Neural cell (in vitro differentiated cells): ENCODE data around the gene MBD6. TPM values are rescaled to one million over a fixed set of nuclear protein-coding genes. Genes with fewer than 3 reads are reported as not detected.

Experiments used
- H2AFZ ChIP-seq: fragments of 200-600, 300-800 bp; sonication (generic), shearing (Covaris generic); 2 replicates; pipeline ENCODE4 v1.6.0; 2014; ENCODE audit warnings: low read depth, mild to moderate bottlenecking, antibody characterized with exemption, low read length, moderate library complexity
- H3F3A ChIP-seq: fragments of 200-600 bp; shearing (Covaris generic); 2 replicates; pipeline ENCODE4 v1.6.1; 2016; ENCODE audit warnings: mild to moderate bottlenecking, moderate library complexity, mixed read lengths, antibody characterized with exemption, low read length; ENCODE audit not compliant: insufficient read depth, poor library complexity, severe bottlenecking
- H3K27ac ChIP-seq: fragments of 200-600, 300-800 bp; sonication (generic), shearing (Covaris generic); 2 replicates; pipeline ENCODE4 v1.5.1; 2014; ENCODE audit warnings: mild to moderate bottlenecking, low read length, moderate library complexity
- H3K27me3 ChIP-seq: fragments of 300-800, 200-600 bp; sonication (generic), shearing (Covaris generic); 2 replicates; pipeline ENCODE4 v1.6.0; 2014; ENCODE audit warnings: mild to moderate bottlenecking, low read depth, low read length, moderate library complexity; ENCODE audit not compliant: insufficient read depth
- H3K36me3 ChIP-seq: fragments of 300-800, 200-600 bp; sonication (generic), shearing (Covaris generic); 2 replicates; pipeline ENCODE4 v1.5.1; 2014; ENCODE audit warnings: mild to moderate bottlenecking, antibody characterized with exemption, low read length, moderate library complexity; ENCODE audit not compliant: insufficient read depth
- H3K4me2 ChIP-seq: fragments of 300-800, 200-600 bp; sonication (generic), shearing (Covaris generic); 2 replicates; pipeline ENCODE4 v1.6.0; 2014; ENCODE audit warnings: mild to moderate bottlenecking, low read length
- H3K4me3 ChIP-seq: fragments of 300-800, 200-600 bp; sonication (generic), shearing (Covaris generic); 2 replicates; pipeline ENCODE4 v1.5.1; 2014; ENCODE audit warnings: mild to moderate bottlenecking, low read length, moderate library complexity
- H3K79me2 ChIP-seq: fragments of 200-600 bp; shearing (Covaris generic); replicated peaks from 2 replicates; pipeline ENCODE4 v1.6.0; 2014; ENCODE audit warnings: mild to moderate bottlenecking, low read length, moderate library complexity; ENCODE audit not compliant: insufficient read depth
- H3K9ac ChIP-seq: fragments of 300-800, 200-600 bp; sonication (generic), shearing (Covaris generic); 2 replicates; pipeline ENCODE4 v1.6.1; 2016; ENCODE audit warnings: mild to moderate bottlenecking, low read length, mixed read lengths
- H3K9me2 ChIP-seq: fragments of 200-600 bp; shearing (Covaris generic); 2 replicates; pipeline ENCODE4 v1.6.1; 2016; ENCODE audit warnings: mild to moderate bottlenecking, low read length, mixed read lengths; ENCODE audit not compliant: insufficient read depth
- H3K9me3 ChIP-seq: fragments of 200-600, 300-800 bp; sonication (generic), shearing (Covaris generic); 2 replicates; pipeline ENCODE4 v1.6.1; 2016; ENCODE audit warnings: mild to moderate bottlenecking, mixed run types, low read length, moderate library complexity, mixed read lengths
- H4K20me1 ChIP-seq: fragments of 200-600 bp; shearing (Covaris generic); 2 replicates; pipeline ENCODE4 v1.6.1; 2016; ENCODE audit warnings: mild to moderate bottlenecking, mixed run types; ENCODE audit not compliant: insufficient read depth
- EP300 ChIP-seq: fragments of 450-650 bp; conservative IDR thresholded peaks from 2 replicates; pipeline ENCODE4 v1.6.1; 2014; ENCODE audit warnings: antibody characterized with exemption, mild to moderate bottlenecking, moderate library complexity; ENCODE audit not compliant: poor library complexity, severe bottlenecking
- EZH2 ChIP-seq: fragments of 200-600, 300-800 bp; shearing (Covaris generic), sonication (generic); IDR thresholded peaks from 2 replicates; pipeline ENCODE4 v1.6.1; 2014; ENCODE audit warnings: antibody characterized with exemption, low read length, borderline replicate concordance, mild to moderate bottlenecking; ENCODE audit not compliant: insufficient read depth, poor library complexity, severe bottlenecking
- MXI1 ChIP-seq: fragments of 450-650 bp; conservative IDR thresholded peaks from 2 replicates; pipeline ENCODE4 v1.6.1; 2014; ENCODE audit warnings: antibody characterized with exemption, mild to moderate bottlenecking; ENCODE audit not compliant: poor library complexity, severe bottlenecking
- POLR2AphosphoS5 ChIP-seq: IDR thresholded peaks from 2 replicates; pipeline ENCODE4 v1.6.1; 2012
- RAD21 ChIP-seq: fragments of 450-650 bp; conservative IDR thresholded peaks from 2 replicates; pipeline ENCODE4 v1.6.1; 2014; ENCODE audit warnings: antibody characterized with exemption, mild to moderate bottlenecking, moderate library complexity
- SMC3 ChIP-seq: fragments of 450-650 bp; conservative IDR thresholded peaks from 2 replicates; pipeline ENCODE4 v1.6.1; 2014; ENCODE audit warnings: antibody characterized with exemption, mild to moderate bottlenecking, moderate library complexity; ENCODE audit not compliant: poor library complexity
- TAF1 ChIP-seq: IDR thresholded peaks from 2 replicates; pipeline ENCODE4 v1.6.1; 2012; ENCODE audit warnings: low read depth
- polyA plus RNA-seq: library from polyadenylated mRNA; depleted of rRNA; stranded (reverse); fragments of >200 nt; gene quantifications from 2 replicates; pipeline ENCODE4 v1.2.3, GENCODE V29; 2014
- TF ChIP-seq, protein P1 (sequence below): IDR thresholded peaks from 2 replicates; pipeline ENCODE4 v1.6.1; 2012; ENCODE audit warnings: borderline replicate concordance
- TF ChIP-seq, protein P2 (sequence below): fragments of 450-650 bp; IDR thresholded peaks from 2 replicates; pipeline ENCODE4 v1.5.1; 2014; ENCODE audit warnings: antibody characterized with exemption, mild to moderate bottlenecking, moderate library complexity; ENCODE audit not compliant: poor library complexity, severe bottlenecking

MBD6 gene
- polyA plus RNA-seq, 1 donor from 2014 or later: 2.1 TPM

DNA sequence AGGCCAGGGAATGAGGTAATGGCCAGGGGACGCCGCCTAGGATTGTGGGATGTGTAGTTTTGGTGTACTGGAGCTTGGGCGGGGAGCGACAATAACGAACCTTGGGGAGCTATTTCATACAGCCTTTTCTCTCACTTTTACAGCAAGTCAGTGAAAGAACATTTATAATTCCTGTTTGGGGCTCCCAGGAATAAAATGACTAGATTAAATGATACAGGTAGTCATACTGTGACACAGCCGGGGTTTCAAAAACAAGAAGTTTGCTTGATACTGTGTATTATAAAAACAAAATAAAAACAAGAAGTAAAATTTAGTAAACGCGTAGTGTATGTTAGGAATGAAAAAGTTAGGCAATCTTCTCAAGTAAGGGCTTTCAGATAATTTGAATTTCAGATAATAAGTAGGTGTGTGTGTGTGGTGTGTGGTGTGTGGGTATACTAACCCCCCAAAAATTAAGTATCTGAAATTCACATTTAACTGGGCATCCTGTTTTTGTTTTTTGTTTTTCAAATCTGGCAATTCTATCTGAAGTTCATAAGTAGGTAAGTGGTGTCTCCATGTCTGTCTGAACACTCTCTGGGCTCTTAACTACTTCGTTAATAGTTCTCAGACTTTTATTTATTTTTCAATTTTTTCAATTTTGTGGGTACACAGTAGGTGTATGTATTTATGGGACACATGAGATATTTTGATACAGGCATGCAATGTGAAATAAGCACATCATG, 24.8 kb downstream of the MBD6 start:
- H3K27ac ChIP-seq: no peak overlapping the region
- H3K27me3 ChIP-seq: no peaks in the 10 kb centered on the region
- H3K9me3 ChIP-seq: no peaks in the 10 kb centered on the region
- peak overlapping the region; percentile 72 for H3K4me2 ChIP-seq
- peaks cover 4% of the 10 kb centered on the region for H3F3A ChIP-seq
- TF ChIP-seq, protein P1, sequence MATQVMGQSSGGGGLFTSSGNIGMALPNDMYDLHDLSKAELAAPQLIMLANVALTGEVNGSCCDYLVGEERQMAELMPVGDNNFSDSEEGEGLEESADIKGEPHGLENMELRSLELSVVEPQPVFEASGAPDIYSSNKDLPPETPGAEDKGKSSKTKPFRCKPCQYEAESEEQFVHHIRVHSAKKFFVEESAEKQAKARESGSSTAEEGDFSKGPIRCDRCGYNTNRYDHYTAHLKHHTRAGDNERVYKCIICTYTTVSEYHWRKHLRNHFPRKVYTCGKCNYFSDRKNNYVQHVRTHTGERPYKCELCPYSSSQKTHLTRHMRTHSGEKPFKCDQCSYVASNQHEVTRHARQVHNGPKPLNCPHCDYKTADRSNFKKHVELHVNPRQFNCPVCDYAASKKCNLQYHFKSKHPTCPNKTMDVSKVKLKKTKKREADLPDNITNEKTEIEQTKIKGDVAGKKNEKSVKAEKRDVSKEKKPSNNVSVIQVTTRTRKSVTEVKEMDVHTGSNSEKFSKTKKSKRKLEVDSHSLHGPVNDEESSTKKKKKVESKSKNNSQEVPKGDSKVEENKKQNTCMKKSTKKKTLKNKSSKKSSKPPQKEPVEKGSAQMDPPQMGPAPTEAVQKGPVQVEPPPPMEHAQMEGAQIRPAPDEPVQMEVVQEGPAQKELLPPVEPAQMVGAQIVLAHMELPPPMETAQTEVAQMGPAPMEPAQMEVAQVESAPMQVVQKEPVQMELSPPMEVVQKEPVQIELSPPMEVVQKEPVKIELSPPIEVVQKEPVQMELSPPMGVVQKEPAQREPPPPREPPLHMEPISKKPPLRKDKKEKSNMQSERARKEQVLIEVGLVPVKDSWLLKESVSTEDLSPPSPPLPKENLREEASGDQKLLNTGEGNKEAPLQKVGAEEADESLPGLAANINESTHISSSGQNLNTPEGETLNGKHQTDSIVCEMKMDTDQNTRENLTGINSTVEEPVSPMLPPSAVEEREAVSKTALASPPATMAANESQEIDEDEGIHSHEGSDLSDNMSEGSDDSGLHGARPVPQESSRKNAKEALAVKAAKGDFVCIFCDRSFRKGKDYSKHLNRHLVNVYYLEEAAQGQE: no peak
- TF ChIP-seq SMC3 (no peak), MXI1 (no peak), POLR2AphosphoS5 (no peak), EZH2 (no peak), TAF1 (no peak), RAD21 (no peak), EP300 (no peak)
- TF ChIP-seq, protein P2, sequence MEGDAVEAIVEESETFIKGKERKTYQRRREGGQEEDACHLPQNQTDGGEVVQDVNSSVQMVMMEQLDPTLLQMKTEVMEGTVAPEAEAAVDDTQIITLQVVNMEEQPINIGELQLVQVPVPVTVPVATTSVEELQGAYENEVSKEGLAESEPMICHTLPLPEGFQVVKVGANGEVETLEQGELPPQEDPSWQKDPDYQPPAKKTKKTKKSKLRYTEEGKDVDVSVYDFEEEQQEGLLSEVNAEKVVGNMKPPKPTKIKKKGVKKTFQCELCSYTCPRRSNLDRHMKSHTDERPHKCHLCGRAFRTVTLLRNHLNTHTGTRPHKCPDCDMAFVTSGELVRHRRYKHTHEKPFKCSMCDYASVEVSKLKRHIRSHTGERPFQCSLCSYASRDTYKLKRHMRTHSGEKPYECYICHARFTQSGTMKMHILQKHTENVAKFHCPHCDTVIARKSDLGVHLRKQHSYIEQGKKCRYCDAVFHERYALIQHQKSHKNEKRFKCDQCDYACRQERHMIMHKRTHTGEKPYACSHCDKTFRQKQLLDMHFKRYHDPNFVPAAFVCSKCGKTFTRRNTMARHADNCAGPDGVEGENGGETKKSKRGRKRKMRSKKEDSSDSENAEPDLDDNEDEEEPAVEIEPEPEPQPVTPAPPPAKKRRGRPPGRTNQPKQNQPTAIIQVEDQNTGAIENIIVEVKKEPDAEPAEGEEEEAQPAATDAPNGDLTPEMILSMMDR: no peak
- no peak overlapping the region for H2AFZ ChIP-seq
- H3K9ac ChIP-seq: peak overlapping the region; percentile 98
- no peaks in the 10 kb centered on the region for H3K9me2 ChIP-seq
- H4K20me1 ChIP-seq: no peaks in the 10 kb centered on the region
- no peaks in the 10 kb centered on the region for H3K36me3 ChIP-seq
- H3K79me2 ChIP-seq: peaks cover 62% of the 10 kb centered on the region
- H3K4me3 ChIP-seq: peak overlapping the region; percentile 84

DNA sequence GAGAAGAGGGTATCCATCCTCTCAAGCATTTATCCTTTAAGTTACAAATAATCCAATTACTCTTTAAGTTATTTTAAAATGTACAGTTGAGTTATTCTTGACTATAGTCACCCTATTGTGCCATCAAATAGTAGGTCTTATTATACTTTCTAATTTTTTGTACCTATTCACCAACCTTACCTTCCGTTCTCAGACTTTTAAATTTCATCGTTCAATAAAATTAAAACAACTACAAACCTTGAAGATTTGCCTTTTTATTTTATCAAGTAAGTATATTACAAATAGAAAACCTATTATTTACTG, 25.3 kb downstream of the MBD6 start:
- TF ChIP-seq, protein P1: no peak
- no peak for TF ChIP-seq TAF1
- no peak for TF ChIP-seq MXI1
- no peak for TF ChIP-seq EP300
- TF ChIP-seq POLR2AphosphoS5: no peak
- TF ChIP-seq RAD21: no peak
- no peak for TF ChIP-seq EZH2
- TF ChIP-seq, protein P2: no peak
- TF ChIP-seq SMC3: no peak
- peaks cover 4% of the 10 kb centered on the region for H3F3A ChIP-seq
- no peaks in the 10 kb centered on the region for H3K9me3 ChIP-seq
- H4K20me1 ChIP-seq: no peaks in the 10 kb centered on the region
- H3K36me3 ChIP-seq: no peaks in the 10 kb centered on the region
- no peak overlapping the region for H3K4me2 ChIP-seq
- peaks cover 67% of the 10 kb centered on the region for H3K79me2 ChIP-seq
- no peak overlapping the region for H3K9ac ChIP-seq
- no peaks in the 10 kb centered on the region for H3K27me3 ChIP-seq
- no peak overlapping the region for H3K27ac ChIP-seq
- H3K4me3 ChIP-seq: no peak overlapping the region
- no peaks in the 10 kb centered on the region for H3K9me2 ChIP-seq
- no peak overlapping the region for H2AFZ ChIP-seq
